Suppressor macrophage treated with lipopolysaccharide for 1 hour (primary cell): ENCODE measurements around the gene BRK1.
A peak's percentile ranks its signal among the peaks of the same experiment; 100 is the strongest.
"Not testable (repeated sequence)": the region's sequence is repeated elsewhere in the genome, so short reads cannot be mapped to it uniquely, and the experiment has no call there.

ENCODE experiments used
- DNase-seq, 3 donors: peaks; one replicate each; pipeline ENCODE4 v3.0.0-alpha.2; 2020 to 2022

The BRK1 gene

GRCh38 chr3:10115326-10116137 is at the start of gene BRK1:
BRK1 (plus strand) TSS chr3:10115675; CDS start chr3:10115702, 27 bp downstream.
- DNase-seq: peak; percentile 98 to 99 (median 99)

GRCh38 chr3:10070077-10070476 is 45.4 kb upstream of the BRK1 start:
- DNase-seq: not testable (repeated sequence)

GRCh38 chr3:10074666-10075065 is 40.8 kb upstream of the BRK1 start:
- DNase-seq: no peak

- DNase-seq: no peak
Observed at GRCh38 chr3:10081871-10082270, 33.6 kb upstream of the BRK1 start.

- DNase-seq: no peak
Observed at GRCh38 chr3:10085738-10086137, 29.7 kb upstream of the BRK1 start.

- DNase-seq: no peak
Observed at GRCh38 chr3:10088256-10088655, 27.2 kb upstream of the BRK1 start.

- no peak for DNase-seq
Observed at GRCh38 chr3:10090179-10090578, 25.3 kb upstream of the BRK1 start.

GRCh38 chr3:10090774-10091173 is 24.7 kb upstream of the BRK1 start:
- DNase-seq: not testable (repeated sequence)

GRCh38 chr3:10091387-10091786 is 24.1 kb upstream of the BRK1 start:
- DNase-seq: not testable (repeated sequence)

GRCh38 chr3:10093678-10094077 is 21.8 kb upstream of the BRK1 start:
- peak; percentile 28 to 46 (median 36) for DNase-seq

GRCh38 chr3:10099041-10099440 is 16.4 kb upstream of the BRK1 start:
- no peak for DNase-seq

- DNase-seq: no peak
Observed at GRCh38 chr3:10106919-10107318, 8.6 kb upstream of the BRK1 start.

GRCh38 chr3:10108091-10108490 is 7.4 kb upstream of the BRK1 start, which contains the start of gene FANCD2OS:
FANCD2OS (minus strand) TSS chr3:10108255; CDS start chr3:10104774, 3,481 bp downstream.
- no peak for DNase-seq

- DNase-seq: peak; percentile 38 to 57 (median 52)
Observed at GRCh38 chr3:10116138-10116460, 624 bp downstream of the BRK1 start.

GRCh38 chr3:10116928-10117327 is 1.5 kb downstream of the BRK1 start:
- DNase-seq: no peak

GRCh38 chr3:10119376-10119775 is 3.9 kb downstream of the BRK1 start:
- no peak for DNase-seq

- no peak for DNase-seq
Observed at GRCh38 chr3:10121064-10121463, 5.6 kb downstream of the BRK1 start.

- DNase-seq: no peak
Observed at GRCh38 chr3:10122724-10123123, 7.2 kb downstream of the BRK1 start.

GRCh38 chr3:10135872-10136271 is 20.4 kb downstream of the BRK1 start:
- not testable (repeated sequence) for DNase-seq

- no peak for DNase-seq
Observed at GRCh38 chr3:10136426-10137005, 21.0 kb downstream of the BRK1 start.

GRCh38 chr3:10137178-10137577 is 21.7 kb downstream of the BRK1 start:
- no peak for DNase-seq

- DNase-seq: no peak
Observed at GRCh38 chr3:10140996-10141546, 25.6 kb downstream of the BRK1 start.

GRCh38 chr3:10142707-10143560 is 27.5 kb downstream of the BRK1 start:
- DNase-seq: peak in 1 of 3 donors; percentile 31
